Activated CD8-positive, alpha-beta T cell treated with anti-CD3 and anti-CD28 coated beads for 36 hours (primary cell): ENCODE measurements around the gene SMAD9. TPM values are rescaled to one million over a fixed set of nuclear protein-coding genes. Genes with fewer than 3 reads are reported as not detected.

Experiments used
- ATAC-seq: fragments of 200-7000 bp; cut with Tn5 transposase; one replicate; pipeline ENCODE4 v1.10.0; 2021; ENCODE audit warnings: mild to moderate bottlenecking, moderate library complexity
- CTCF ChIA-PET: fragments of 350-600 bp; sonication (Branson Sonifier 250); formaldehyde crosslinking; loops from one replicate; lab custom pipeline; 2021; ENCODE audit warnings: antibody characterized with exemption; lab: Charles Lee
- POLR2A ChIA-PET: fragments of 350-600 bp; sonication (Branson Sonifier 250); formaldehyde crosslinking; loops from one replicate; lab custom pipeline; 2021; ENCODE audit warnings: antibody characterized with exemption; lab: Charles Lee
- DNase-seq: peaks from one replicate; pipeline ENCODE4 v3.0.0-alpha.2; 2020
- H3K27ac Mint-ChIP-seq: one replicate; pipeline ENCODE4 v1.8.0; 2021; ENCODE audit warnings: mild to moderate bottlenecking, mixed read lengths
- H3K27me3 Mint-ChIP-seq: one replicate; pipeline ENCODE4 v1.8.0; 2021; ENCODE audit warnings: mixed read lengths
- H3K36me3 Mint-ChIP-seq: one replicate; pipeline ENCODE4 v1.8.0; 2021; ENCODE audit warnings: low read depth, mixed read lengths
- H3K4me1 Mint-ChIP-seq: one replicate; pipeline ENCODE4 v1.8.0; 2021; ENCODE audit warnings: low read depth, mixed read lengths
- H3K4me3 Mint-ChIP-seq: one replicate; pipeline ENCODE4 v1.8.0; 2021; ENCODE audit warnings: mild to moderate bottlenecking, moderate library complexity, mixed read lengths
- H3K9me3 Mint-ChIP-seq: one replicate; pipeline ENCODE4 v1.8.0; 2021; ENCODE audit warnings: mixed read lengths
- intact Hi-C: fragments of 100-400 bp; cut with micrococcal nuclease; formaldehyde crosslinking; loops from one replicate; pipeline ENCODE4 v1.10.0; 2022
- total RNA-seq, 2 experiments: library from RNA; stranded (reverse); gene quantifications; one replicate each; pipeline ENCODE4 v1.2.3, GENCODE V29; 2021
- TF ChIP-seq, protein P1 (sequence below): fragments of 200-600 bp; IDR thresholded peaks from one replicate; pipeline ENCODE4 v1.8.0; 2022; ENCODE audit warnings: antibody characterized with exemption, mild to moderate bottlenecking

SMAD9 gene
- total RNA-seq, 2 experiments from 2014 or later = 0.11 TPM

DNA sequence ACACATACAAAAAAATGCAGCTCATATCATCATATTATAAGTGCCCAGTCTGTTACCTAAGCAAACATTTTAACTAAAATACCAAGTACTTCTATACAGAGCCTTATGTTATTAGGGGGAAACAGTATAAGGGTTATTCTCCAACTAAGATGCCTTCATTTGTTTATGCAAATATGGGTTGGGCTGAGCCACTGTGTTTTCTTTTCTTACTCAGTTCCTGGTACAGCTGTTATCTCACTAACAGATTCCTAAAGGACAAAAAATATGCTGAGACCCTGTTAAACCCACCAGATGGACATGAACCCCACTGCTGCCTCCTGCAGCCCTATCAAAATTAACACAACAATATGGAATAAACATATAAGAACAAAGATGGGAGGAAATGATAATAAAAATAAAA, 34.5 kb upstream of the SMAD9 start:
- Mint-ChIP-seq H3K27ac (no peak overlapping the region), H3K9me3 (no peaks in the 10 kb centered on the region), H3K36me3 (peaks cover 38% of the 10 kb centered on the region), H3K4me3 (no peak overlapping the region), H3K27me3 (no peaks in the 10 kb centered on the region), H3K4me1 (no peaks in the 10 kb centered on the region)
- ChIA-PET CTCF (interaction anchor here (1.3 kb wide), 1 partner anchor 139 kb away, joined by 3 read pairs; no protein-coding TSS in a partner anchor), POLR2A (interaction anchor here (0.8 kb wide), 1 partner anchor 14 kb away, joined by 3 read pairs; no protein-coding TSS in a partner anchor)
- intact Hi-C loops = no loop called here
- DNase-seq (no peak), ATAC-seq (no peak)
- TF ChIP-seq, protein P1, sequence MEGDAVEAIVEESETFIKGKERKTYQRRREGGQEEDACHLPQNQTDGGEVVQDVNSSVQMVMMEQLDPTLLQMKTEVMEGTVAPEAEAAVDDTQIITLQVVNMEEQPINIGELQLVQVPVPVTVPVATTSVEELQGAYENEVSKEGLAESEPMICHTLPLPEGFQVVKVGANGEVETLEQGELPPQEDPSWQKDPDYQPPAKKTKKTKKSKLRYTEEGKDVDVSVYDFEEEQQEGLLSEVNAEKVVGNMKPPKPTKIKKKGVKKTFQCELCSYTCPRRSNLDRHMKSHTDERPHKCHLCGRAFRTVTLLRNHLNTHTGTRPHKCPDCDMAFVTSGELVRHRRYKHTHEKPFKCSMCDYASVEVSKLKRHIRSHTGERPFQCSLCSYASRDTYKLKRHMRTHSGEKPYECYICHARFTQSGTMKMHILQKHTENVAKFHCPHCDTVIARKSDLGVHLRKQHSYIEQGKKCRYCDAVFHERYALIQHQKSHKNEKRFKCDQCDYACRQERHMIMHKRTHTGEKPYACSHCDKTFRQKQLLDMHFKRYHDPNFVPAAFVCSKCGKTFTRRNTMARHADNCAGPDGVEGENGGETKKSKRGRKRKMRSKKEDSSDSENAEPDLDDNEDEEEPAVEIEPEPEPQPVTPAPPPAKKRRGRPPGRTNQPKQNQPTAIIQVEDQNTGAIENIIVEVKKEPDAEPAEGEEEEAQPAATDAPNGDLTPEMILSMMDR = no peak

DNA sequence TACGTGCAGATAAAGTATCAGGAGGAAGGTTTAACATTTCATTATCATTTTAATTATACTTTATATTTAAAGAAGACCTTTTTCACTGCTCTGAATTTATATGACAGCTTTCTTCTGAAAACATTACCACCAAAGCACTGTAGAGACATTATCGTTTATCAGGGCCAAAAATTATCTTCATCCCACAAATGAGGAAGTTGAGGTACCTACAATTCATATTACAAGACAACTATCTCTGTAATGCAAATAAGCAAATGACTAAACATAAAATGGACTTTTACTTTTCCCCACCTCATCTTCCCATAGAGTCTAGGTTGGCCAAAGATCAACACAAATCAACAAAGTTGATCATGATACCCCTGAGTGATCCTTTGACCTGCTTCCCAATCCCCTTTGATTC, 30.9 kb upstream of the SMAD9 start:
- CTCF ChIA-PET = no interaction called here

DNA sequence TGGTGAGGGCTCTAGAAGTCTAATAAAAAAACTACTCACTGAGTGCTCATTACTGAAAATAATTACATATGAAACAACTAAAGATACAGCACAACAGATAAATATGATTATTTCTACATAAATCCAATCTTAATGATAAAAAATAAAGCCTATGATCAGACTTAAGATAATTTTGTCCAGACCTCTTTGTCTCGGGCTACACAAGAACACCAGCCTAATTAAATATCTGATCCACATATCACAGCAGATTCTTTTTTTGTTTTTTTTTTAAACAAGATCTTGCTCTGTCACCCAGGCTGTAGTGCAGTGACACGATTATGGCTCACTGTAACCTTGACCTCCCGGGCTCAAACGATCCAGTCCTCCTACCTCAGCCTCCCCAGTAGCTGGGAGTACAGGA, 30.3 kb upstream of the SMAD9 start:
- no peak overlapping the region for H3K27ac Mint-ChIP-seq
- ATAC-seq (no peak), DNase-seq (no peak)
- H3K9me3 Mint-ChIP-seq = no peaks in the 10 kb centered on the region
- H3K36me3 Mint-ChIP-seq = peaks cover 38% of the 10 kb centered on the region
- H3K27me3 Mint-ChIP-seq = no peaks in the 10 kb centered on the region
- TF ChIP-seq, protein P1 = no peak
- no peak overlapping the region for H3K4me3 Mint-ChIP-seq
- intact Hi-C loops = no loop called here
- no peaks in the 10 kb centered on the region for H3K4me1 Mint-ChIP-seq
- CTCF ChIA-PET = no interaction called here
- POLR2A ChIA-PET = no interaction called here

More for the DNA sequence above, 30.9 kb upstream of the SMAD9 start:
- no peaks in the 10 kb centered on the region for H3K27me3 Mint-ChIP-seq
- no peak for DNase-seq
- peaks cover 41% of the 10 kb centered on the region for H3K36me3 Mint-ChIP-seq
- no peaks in the 10 kb centered on the region for H3K4me1 Mint-ChIP-seq
- no peak for ATAC-seq
- POLR2A ChIA-PET = no interaction called here
- intact Hi-C loops = no loop called here
- TF ChIP-seq, protein P1 = no peak
- H3K9me3 Mint-ChIP-seq = no peaks in the 10 kb centered on the region
- no peak overlapping the region for H3K27ac Mint-ChIP-seq
- H3K4me3 Mint-ChIP-seq = no peak overlapping the region

DNA sequence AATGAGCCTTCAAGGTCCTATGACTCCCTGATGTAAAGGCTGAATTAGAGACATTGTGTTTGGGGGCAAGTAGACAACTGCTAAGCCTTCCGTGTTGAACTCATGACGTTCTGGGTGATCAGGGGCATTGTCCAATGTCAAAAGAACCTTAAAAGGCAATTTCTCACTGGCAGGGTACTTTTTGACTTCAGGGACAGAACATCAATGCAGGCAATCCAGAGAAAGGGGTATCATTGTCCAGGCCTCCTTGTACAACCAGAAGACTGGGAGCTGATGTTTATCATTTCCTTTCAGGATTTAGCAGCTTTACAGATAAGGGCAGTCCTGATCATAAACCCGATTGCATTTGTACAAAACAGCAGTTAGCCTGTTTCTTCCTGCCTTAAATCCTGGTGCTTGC, 25.0 kb upstream of the SMAD9 start:
- Mint-ChIP-seq H3K36me3 (peaks cover 18% of the 10 kb centered on the region), H3K9me3 (peaks cover 5% of the 10 kb centered on the region), H3K4me1 (no peaks in the 10 kb centered on the region), H3K27ac (no peak overlapping the region), H3K27me3 (peaks cover 2% of the 10 kb centered on the region), H3K4me3 (no peak overlapping the region)
- ATAC-seq (no peak), DNase-seq (no peak)
- intact Hi-C loops = no loop called here
- CTCF ChIA-PET = no interaction called here
- TF ChIP-seq, protein P1 = no peak
- POLR2A ChIA-PET = no interaction called here

DNA sequence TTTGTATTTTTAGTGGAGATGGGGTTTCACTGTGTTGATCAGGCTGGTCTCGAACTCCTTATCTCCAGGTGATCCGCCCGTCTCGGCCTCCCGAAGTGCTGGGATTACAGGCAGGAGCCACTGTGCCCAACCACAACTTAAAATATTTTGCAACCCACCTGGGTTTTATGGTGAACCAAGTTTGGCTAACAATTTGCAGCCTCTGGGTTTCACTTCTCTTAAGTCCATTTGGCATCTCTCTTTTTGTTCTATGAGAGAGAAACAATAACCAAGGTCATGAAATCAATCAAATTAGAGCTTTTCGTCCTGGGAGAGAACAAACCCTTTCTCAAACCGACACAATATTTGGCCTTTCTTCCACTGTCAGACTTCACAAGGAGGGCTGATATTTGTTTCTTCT, 5.6 kb upstream of the SMAD9 start:
- POLR2A ChIA-PET = interaction anchor here (0.7 kb wide), 1 partner anchor 73 kb away, joined by 4 read pairs; the partner anchor contains the start of gene ALG5
- CTCF ChIA-PET = no interaction called here
- Mint-ChIP-seq H3K4me1 (no peaks in the 10 kb centered on the region), H3K27me3 (peaks cover 28% of the 10 kb centered on the region), H3K4me3 (no peak overlapping the region), H3K27ac (no peak overlapping the region), H3K9me3 (peaks cover 5% of the 10 kb centered on the region), H3K36me3 (no peaks in the 10 kb centered on the region)
- no peak for ATAC-seq
- TF ChIP-seq, protein P1 = no peak
- no peak for DNase-seq
- intact Hi-C loops = no loop called here
